Right ventricle myocardium superior (tissue), 1 donor: ENCODE results near the gene LRP2BP. TPM values are rescaled to one million over a fixed set of nuclear protein-coding genes. Genes with fewer than 3 reads are reported as not detected.

Experiments used
- ATAC-seq: fragments of 200-7000 bp; cut with Tn5 transposase; one replicate; pipeline ENCODE4 v1.9.1; 2020; ENCODE audit warnings: mild to moderate bottlenecking; ENCODE audit not compliant: poor library complexity
- DNase-seq: peaks from one replicate; pipeline ENCODE4 v3.0.0-alpha.2; 2020
- intact Hi-C: fragments of 100-400 bp; cut with DNase I; formaldehyde crosslinking; loops from one replicate; pipeline ENCODE4 v1.11.2; 2022
- long read RNA-seq: library from polyadenylated mRNA; unstranded; transcript quantifications from one replicate; pipeline ENCODE4 v2.0.0, GENCODE V29; 2021
- total RNA-seq: library from RNA; stranded (reverse); fragmentation: NEBNext Ultra II Directional; extraction: Animal tissue kit (Norgen Biotek cat#: 25700); gene quantifications from one replicate; pipeline ENCODE4 v1.2.1, GENCODE V29; 2021
- donor health status: DM: no; HTN: yes; CAD: no; lungs with severe emphysema.

The LRP2BP gene
- 2.6 TPM for total RNA-seq
- long read RNA-seq, partial matches to known transcripts: 2 of 4 reads
- long read RNA-seq, other reads (novel, unspliced or antisense): 2 of 4 reads

DNA sequence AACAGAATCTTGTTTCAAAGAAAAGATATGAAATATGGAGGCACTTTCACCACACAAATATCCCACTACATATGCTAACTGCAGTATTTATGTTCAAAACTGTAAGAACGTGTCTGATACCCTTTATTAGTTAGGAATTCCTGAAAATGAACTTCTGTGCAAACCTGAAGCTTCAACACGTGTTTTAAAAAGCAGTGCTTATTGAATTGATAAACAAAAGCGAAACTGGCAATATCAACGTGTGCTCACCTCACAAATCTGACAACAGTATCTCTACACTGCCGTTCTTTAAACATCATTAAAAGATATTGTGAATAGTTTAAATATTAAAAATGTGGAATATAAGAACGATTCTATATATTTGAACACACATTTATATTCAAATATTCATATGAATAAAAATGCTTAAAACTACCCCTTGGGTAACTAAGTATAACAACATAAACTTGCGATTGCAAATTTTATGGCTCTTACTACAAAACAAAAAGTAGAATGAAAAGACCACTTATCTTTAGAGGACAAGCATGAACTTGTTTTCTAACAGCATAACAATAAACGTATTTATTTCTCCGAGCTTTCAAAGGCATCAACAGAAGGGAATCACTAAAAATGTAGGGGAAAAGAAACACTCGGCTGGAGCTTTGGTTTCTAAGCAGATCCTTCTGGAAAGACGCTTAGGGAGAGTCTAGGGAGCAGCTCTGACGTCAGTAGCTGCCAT, at the start of gene LRP2BP:
Gene LRP2BP (minus strand): TSS at position 687 of the 718 bp plus-strand sequence. CDS start 17,738 bp downstream, outside the sequence.
- intact Hi-C loops: loop anchor here (10.0 kb wide), 1 partner anchor 191 kb away; the partner anchor contains the start of genes CFAP97 and SNX25

DNA sequence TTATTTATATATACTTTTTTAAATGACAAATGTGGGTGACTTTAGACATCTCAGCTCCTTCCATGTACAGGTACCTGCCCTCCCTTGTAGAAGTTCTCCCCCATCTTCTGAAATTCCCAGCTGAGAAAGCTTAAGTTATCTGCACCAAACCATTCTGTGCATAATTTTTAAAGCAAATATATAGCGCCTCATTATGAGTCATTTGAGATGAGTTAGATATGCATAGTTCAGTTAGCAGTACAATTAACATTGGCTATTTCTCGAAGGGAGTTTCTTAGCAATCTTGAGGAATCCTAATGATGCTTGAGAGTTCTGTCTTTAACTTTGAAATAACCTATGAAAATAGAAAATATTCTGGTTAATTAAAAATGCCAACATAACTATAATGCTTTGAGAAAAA, 49.5 kb upstream of the LRP2BP start:
- intact Hi-C loops: no loop called here
- DNase-seq (no peak), ATAC-seq (no peak)

More for the DNA sequence above, at the start of gene LRP2BP:
- ATAC-seq (no peak), DNase-seq (no peak)

- DNase-seq: no peak
- intact Hi-C loops: no loop called here
Observed at GRCh38 chr4:185441479-185441878, 45.8 kb upstream of the LRP2BP start.

GRCh38 chr4:185437809-185438208, 42.1 kb upstream of the LRP2BP start:
- intact Hi-C loops: no loop called here
- DNase-seq (no peak), ATAC-seq (no peak)

More at GRCh38 chr4:185441479-185441878, 45.8 kb upstream of the LRP2BP start:
- ATAC-seq: no peak

DNA sequence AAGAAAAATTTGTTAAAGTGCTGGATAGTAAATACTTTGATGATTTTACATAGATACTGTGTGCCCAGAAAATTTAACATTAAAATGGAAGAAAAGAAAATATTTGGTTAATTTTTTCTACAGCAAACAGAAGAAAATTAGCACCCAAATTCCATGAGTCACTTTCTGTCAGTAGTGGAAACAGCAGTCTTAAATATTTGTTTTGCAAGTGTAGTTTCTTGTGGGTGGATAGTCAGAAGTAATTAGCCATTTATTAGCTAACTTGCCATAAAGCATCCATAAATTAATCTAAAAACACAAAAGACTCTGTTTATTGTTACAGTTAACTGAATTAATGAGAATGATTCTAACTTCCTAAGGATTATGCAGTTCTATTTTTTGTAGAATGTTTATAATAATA, 39.7 kb upstream of the LRP2BP start:
- intact Hi-C loops: no loop called here
- ATAC-seq (no peak), DNase-seq (no peak)

DNA sequence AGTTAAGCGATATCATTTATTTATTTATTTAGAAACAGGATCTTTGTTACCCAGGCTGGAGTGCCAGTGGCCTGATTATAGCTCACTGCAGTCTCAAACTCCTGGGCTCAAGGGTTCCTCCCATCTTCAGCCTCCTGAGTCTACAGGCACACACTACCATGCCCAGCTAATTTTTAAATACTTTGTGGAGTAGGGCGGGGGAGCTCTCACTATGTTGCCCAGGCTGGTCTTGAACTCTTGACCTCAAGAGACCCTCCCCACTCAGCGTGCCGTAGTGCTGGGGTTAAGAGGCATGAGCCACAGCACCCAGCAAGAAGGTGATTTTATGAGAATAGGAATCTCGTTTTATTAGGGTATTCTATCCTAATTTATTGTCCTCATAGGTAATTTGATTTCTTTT, 33.9 kb upstream of the LRP2BP start:
- DNase-seq: no peak
- intact Hi-C loops: no loop called here
- no peak for ATAC-seq

DNA sequence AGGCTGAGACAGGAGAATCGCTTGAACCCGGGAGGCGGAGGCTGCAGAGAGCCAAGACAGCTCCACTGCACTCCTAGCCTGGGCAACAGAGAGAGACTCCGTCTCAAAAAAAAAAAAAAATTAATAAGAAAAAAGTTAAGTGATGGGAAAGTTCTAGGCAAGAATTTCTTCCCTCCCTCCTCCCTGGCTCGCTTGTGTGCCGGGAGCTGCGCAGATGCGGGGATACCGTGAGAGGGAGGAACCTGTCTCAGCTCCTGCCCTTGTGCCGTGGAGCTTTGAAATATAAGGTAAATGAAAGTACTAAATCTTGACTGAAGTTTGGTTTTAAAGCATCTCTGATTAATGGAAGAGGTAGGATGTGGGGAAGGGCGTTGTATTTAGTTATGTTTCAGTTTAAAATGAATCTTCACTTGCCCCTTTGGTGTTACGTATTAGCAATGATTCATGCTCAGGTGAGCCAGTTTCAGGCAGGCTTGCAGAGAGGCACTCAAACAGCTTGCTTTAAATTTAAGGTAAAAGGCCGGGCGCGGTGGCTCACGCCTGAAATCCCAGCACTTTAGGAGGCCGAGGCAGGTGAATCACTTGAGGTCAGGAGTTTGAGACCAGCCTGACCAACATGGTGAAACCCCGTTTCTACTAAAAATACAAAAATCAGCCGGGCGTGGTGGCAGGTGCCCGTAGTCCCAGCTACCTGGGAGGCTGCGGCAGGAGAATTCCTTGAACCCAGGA, 31.4 kb upstream of the LRP2BP start:
- DNase-seq (no peak), ATAC-seq (no peak)

DNA sequence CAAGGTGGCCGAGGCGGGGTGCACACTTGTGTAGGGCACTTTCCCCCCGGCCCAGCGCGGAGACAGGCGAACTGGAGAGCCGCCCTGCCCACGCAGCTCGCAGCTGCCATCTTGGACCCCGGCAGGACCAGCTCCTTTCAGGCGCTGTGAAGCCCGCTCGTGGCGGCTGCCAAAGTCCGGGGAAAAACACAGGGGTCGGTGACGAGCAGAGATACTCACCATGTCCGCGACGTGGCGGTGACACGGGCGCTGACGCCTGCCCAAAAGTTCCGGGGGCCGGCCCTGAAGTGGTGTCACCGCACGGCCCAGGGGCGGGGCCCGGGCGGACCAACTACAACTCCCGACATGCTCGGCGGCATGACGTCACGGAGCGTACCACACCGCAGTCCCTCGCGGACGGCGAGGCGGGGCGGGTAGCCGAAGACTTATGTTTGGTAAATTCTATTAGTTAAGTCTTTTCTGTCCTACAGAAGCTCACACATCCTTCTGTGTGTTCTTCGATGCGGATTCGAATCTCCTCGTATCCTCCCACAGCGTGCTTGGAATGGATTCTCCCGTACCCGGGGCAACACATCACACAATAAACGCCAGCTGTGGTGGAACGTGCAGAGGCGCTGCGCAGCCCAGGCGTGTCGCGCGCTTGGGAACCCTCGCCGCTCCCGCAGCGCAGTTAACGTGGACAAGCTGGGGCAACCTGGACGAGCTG, 30.1 kb upstream of the LRP2BP start, which contains the start of gene UFSP2:
Gene UFSP2 (minus strand): TSS at position 318 of the 706 bp plus-strand sequence. CDS start 96 bp downstream, at position 222.
- ATAC-seq: peak; percentile 98
- intact Hi-C loops: loop anchor here (2.0 kb wide), 1 partner anchor 45 kb away; the partner anchor contains the start of gene CCDC110
- peak; percentile 94 for DNase-seq

More for the DNA sequence above, 31.4 kb upstream of the LRP2BP start:
- intact Hi-C loops: no loop called here

DNA sequence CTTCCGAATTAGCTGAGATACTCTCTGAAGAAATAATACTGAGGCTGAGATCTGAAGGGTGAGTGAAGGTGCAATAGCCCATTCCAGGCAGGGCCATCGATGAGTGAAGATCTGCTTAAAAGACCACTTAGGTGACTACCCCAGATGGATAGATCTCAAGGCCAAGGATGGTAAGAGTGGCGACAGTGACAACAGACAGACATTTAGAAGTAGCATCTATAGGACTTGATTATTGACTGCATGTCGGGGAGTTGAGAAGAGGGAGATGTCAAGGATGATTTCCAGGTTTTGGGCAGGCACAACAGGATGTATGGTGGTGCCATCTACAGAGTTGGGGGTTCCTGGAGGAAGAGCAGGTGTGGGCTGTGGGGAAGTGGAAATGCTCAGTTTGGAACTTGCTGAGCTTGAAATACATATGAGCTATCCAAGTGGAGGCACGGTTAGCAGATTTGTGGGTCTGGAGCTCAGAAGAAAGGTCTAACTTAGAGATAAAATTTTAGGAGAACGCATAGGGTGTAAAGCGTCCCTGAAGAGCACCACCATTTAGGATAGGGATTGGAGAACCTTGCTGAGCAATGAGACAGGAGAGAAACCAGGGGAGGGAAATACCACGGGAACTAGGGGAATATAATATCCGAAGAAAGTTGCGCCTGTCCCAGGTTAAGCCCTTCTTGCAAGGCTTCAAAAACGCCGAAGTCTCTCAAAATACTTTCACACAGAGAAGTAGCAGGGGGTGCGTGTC, 29.4 kb upstream of the LRP2BP start:
- ATAC-seq (peak; percentile 43), DNase-seq (no peak)
- intact Hi-C loops: loop anchor here (2.0 kb wide), 1 partner anchor 46 kb away; the partner anchor contains the start of gene CCDC110

- ATAC-seq (no peak), DNase-seq (no peak)
- intact Hi-C loops: no loop called here
Observed at GRCh38 chr4:185421366-185422124, 25.8 kb upstream of the LRP2BP start.

GRCh38 chr4:185416955-185417354, 21.2 kb upstream of the LRP2BP start:
- DNase-seq: no peak
- intact Hi-C loops: no loop called here
- peak; percentile 64 for ATAC-seq

DNA sequence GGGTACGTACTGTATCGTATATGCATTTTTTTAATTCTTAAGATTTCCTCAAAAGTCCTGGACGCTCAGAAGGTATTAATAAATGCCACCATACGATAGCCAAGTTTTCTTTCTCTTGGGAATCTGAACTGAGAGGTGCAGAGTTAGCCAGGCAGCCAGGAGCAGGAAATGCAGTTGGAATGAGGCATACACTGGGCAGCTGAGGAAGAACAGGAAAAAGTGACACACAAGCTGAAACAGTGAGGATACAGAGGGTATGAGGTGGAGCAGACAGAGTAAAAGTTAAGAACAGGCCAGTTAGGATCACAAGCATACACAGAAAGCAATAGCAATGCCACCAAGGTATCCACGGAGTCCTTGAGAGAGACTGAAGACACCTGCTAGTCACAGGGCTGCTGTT, 16.7 kb upstream of the LRP2BP start:
- ATAC-seq (peak; percentile 44), DNase-seq (no peak)
- intact Hi-C loops: no loop called here

- ATAC-seq (no peak), DNase-seq (no peak)
Observed at GRCh38 chr4:185411849-185412248, 16.1 kb upstream of the LRP2BP start.

GRCh38 chr4:185408432-185408831, 12.7 kb upstream of the LRP2BP start:
- intact Hi-C loops: loop anchor here (10.0 kb wide), 1 partner anchor 186 kb away; no protein-coding TSS in a partner anchor
- ATAC-seq (no peak), DNase-seq (no peak)

More at GRCh38 chr4:185411849-185412248, 16.1 kb upstream of the LRP2BP start:
- intact Hi-C loops: no loop called here

- intact Hi-C loops: loop anchor here (10.0 kb wide), 1 partner anchor 189 kb away; no protein-coding TSS in a partner anchor
- ATAC-seq (no peak), DNase-seq (no peak)
Observed at GRCh38 chr4:185405296-185405999, 9.7 kb upstream of the LRP2BP start.

DNA sequence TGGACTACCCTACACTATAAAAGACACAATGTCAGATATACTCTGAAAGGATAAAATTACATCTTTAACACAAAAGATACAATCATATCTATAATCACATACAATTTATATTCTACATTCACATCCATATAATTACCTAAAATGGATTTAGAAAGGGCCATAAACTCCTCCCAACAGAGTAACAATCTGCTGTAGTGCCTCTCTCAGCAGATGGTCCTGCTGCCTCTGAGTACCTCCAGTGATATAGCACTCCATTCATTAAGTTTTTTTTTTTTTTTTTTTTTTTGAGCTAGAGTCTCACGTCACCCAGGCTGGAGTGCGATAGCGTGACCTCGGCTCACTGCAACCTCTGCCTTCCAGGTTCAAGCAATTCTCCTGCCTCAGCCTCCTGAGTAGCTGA, 8.3 kb upstream of the LRP2BP start:
- DNase-seq (no peak), ATAC-seq (no peak)
- intact Hi-C loops: loop anchor here (10.0 kb wide), 1 partner anchor 191 kb away; no protein-coding TSS in a partner anchor

- no peak for DNase-seq
- ATAC-seq: no peak
- intact Hi-C loops: loop anchor here (10.0 kb wide), 1 partner anchor 195 kb away; the partner anchor contains the start of genes CFAP97 and SNX25
Observed at GRCh38 chr4:185399466-185399865, 3.7 kb upstream of the LRP2BP start.
